Measurements from ENCODE around the gene NIN. TPM values are rescaled to one million over a fixed set of nuclear protein-coding genes. Genes with fewer than 3 reads are reported as not detected.

The NIN gene
- total RNA-seq, 1 experiment from 2014 or later: 16.9 TPM

- no peaks in the 10 kb centered on the region for H3K27me3 ChIP-seq (replicated peaks; ENCODE audit: control insufficient read depth, insufficient read depth, low read length)
- BruUV-seq (replicated peaks): no TSS peak
- Mint-ChIP-seq H3K9me3 (ENCODE audit: unreplicated experiment) (no peaks in the 10 kb centered on the region), H3K27ac (ENCODE audit: unreplicated experiment) (no peak overlapping the region), H3K36me3 (ENCODE audit: insufficient read depth, unreplicated experiment) (no peaks in the 10 kb centered on the region), H3K4me1 (ENCODE audit: low read depth, unreplicated experiment) (peaks cover 6% of the 10 kb centered on the region), H3K4me3 (ENCODE audit: unreplicated experiment) (no peak overlapping the region), H3K27me3 (ENCODE audit: insufficient read depth, unreplicated experiment) (no peaks in the 10 kb centered on the region)
- no peak overlapping the region for H3K4me3 ChIP-seq (ENCODE audit: low read depth, low read length)
- intact Hi-C loops (cut with micrococcal nuclease; ENCODE audit: unreplicated experiment): no loop called here
- no peaks in the 10 kb centered on the region for H3K9me3 ChIP-seq
- POLR2A ChIA-PET: no interaction called here
- H3K36me3 ChIP-seq (ENCODE audit: control insufficient read depth, insufficient read depth, low read length): no peaks in the 10 kb centered on the region
- H3K4me1 ChIP-seq: no peaks in the 10 kb centered on the region
- no peak for DNase-seq
- CTCF ChIA-PET: no interaction called here
- TF ChIP-seq, protein P1, sequence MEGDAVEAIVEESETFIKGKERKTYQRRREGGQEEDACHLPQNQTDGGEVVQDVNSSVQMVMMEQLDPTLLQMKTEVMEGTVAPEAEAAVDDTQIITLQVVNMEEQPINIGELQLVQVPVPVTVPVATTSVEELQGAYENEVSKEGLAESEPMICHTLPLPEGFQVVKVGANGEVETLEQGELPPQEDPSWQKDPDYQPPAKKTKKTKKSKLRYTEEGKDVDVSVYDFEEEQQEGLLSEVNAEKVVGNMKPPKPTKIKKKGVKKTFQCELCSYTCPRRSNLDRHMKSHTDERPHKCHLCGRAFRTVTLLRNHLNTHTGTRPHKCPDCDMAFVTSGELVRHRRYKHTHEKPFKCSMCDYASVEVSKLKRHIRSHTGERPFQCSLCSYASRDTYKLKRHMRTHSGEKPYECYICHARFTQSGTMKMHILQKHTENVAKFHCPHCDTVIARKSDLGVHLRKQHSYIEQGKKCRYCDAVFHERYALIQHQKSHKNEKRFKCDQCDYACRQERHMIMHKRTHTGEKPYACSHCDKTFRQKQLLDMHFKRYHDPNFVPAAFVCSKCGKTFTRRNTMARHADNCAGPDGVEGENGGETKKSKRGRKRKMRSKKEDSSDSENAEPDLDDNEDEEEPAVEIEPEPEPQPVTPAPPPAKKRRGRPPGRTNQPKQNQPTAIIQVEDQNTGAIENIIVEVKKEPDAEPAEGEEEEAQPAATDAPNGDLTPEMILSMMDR (IDR thresholded peaks at IDR 0.05; ENCODE audit: insufficient read depth in 1 of 2, low read depth in 1 of 2, low read length in 1 of 2, severe bottlenecking in 1 of 2, unreplicated experiment in 1 of 2): no peak
Measured at GRCh38 chr14:50790589-50790988, 40.4 kb downstream of the NIN start.

- DNase-seq: no peak
- BruUV-seq (replicated peaks): no TSS peak
- H3K9me3 Mint-ChIP-seq (ENCODE audit: unreplicated experiment): no peaks in the 10 kb centered on the region
- no peaks in the 10 kb centered on the region for H3K36me3 Mint-ChIP-seq (ENCODE audit: insufficient read depth, unreplicated experiment)
- no peak overlapping the region for H3K27ac Mint-ChIP-seq (ENCODE audit: unreplicated experiment)
- ChIA-PET POLR2A (no interaction called here), CTCF (no interaction called here)
- H3K9me3 ChIP-seq: no peaks in the 10 kb centered on the region
- H3K27me3 Mint-ChIP-seq (ENCODE audit: insufficient read depth, unreplicated experiment): no peaks in the 10 kb centered on the region
- TF ChIP-seq, protein P1 (IDR thresholded peaks at IDR 0.05; ENCODE audit: insufficient read depth in 1 of 2, low read depth in 1 of 2, low read length in 1 of 2, severe bottlenecking in 1 of 2, unreplicated experiment in 1 of 2): no peak
- intact Hi-C loops (cut with micrococcal nuclease; ENCODE audit: unreplicated experiment): no loop called here
- no peaks in the 10 kb centered on the region for H3K4me1 Mint-ChIP-seq (ENCODE audit: low read depth, unreplicated experiment)
- H3K4me3 Mint-ChIP-seq (ENCODE audit: unreplicated experiment): no peak overlapping the region
- no peaks in the 10 kb centered on the region for H3K36me3 ChIP-seq (ENCODE audit: control insufficient read depth, insufficient read depth, low read length)
- no peaks in the 10 kb centered on the region for H3K27me3 ChIP-seq (replicated peaks; ENCODE audit: control insufficient read depth, insufficient read depth, low read length)
- H3K4me3 ChIP-seq (ENCODE audit: low read depth, low read length): no peak overlapping the region
- no peaks in the 10 kb centered on the region for H3K4me1 ChIP-seq
Measured at GRCh38 chr14:50786751-50787464, 44.1 kb downstream of the NIN start.

- H3K4me1 Mint-ChIP-seq (ENCODE audit: low read depth, unreplicated experiment): no peaks in the 10 kb centered on the region
- ChIA-PET CTCF (no interaction called here), POLR2A (no interaction called here)
- H3K4me3 ChIP-seq (ENCODE audit: low read depth, low read length): no peak overlapping the region
- BruUV-seq (replicated peaks): no TSS peak
- TF ChIP-seq, protein P1 (IDR thresholded peaks at IDR 0.05; ENCODE audit: insufficient read depth in 1 of 2, low read depth in 1 of 2, low read length in 1 of 2, severe bottlenecking in 1 of 2, unreplicated experiment in 1 of 2): no peak
- H3K4me1 ChIP-seq: no peaks in the 10 kb centered on the region
- no peaks in the 10 kb centered on the region for H3K9me3 ChIP-seq
- no peaks in the 10 kb centered on the region for H3K36me3 Mint-ChIP-seq (ENCODE audit: insufficient read depth, unreplicated experiment)
- H3K36me3 ChIP-seq (ENCODE audit: control insufficient read depth, insufficient read depth, low read length): no peaks in the 10 kb centered on the region
- intact Hi-C loops (cut with micrococcal nuclease; ENCODE audit: unreplicated experiment): no loop called here
- H3K27me3 Mint-ChIP-seq (ENCODE audit: insufficient read depth, unreplicated experiment): no peaks in the 10 kb centered on the region
- no peaks in the 10 kb centered on the region for H3K9me3 Mint-ChIP-seq (ENCODE audit: unreplicated experiment)
- no peaks in the 10 kb centered on the region for H3K27me3 ChIP-seq (replicated peaks; ENCODE audit: control insufficient read depth, insufficient read depth, low read length)
- no peak for DNase-seq
- no peak overlapping the region for H3K27ac Mint-ChIP-seq (ENCODE audit: unreplicated experiment)
- no peak overlapping the region for H3K4me3 Mint-ChIP-seq (ENCODE audit: unreplicated experiment)
Measured at GRCh38 chr14:50785457-50786063, 45.4 kb downstream of the NIN start.
